G401.6 (cell line): ENCODE data around the gene SKAP2.
A peak's percentile ranks its signal among the peaks of the same experiment; 100 is the strongest.
"Not testable (repeated sequence)": the region's sequence is repeated elsewhere in the genome, so short reads cannot be mapped to it uniquely, and the experiment has no call there.

Source experiments
- FAIRE-seq: peaks from 2 replicates; lab custom pipeline; 2012; peaks lifted over from hg19 to GRCh38; lab: Jason Lieb, UNC

SKAP2 gene

GRCh38 chr7:26857506-26858240 lies 6.7 kb downstream of the SKAP2 start:
- FAIRE-seq: no peak

- FAIRE-seq: peak; percentile 87
Measured at GRCh38 chr7:26857170-26857505, 7.3 kb downstream of the SKAP2 start.

- no peak for FAIRE-seq
Measured at GRCh38 chr7:26856176-26856985, 8.0 kb downstream of the SKAP2 start.

- FAIRE-seq: no peak
Measured at GRCh38 chr7:26854876-26855855, 9.2 kb downstream of the SKAP2 start.

DNA sequence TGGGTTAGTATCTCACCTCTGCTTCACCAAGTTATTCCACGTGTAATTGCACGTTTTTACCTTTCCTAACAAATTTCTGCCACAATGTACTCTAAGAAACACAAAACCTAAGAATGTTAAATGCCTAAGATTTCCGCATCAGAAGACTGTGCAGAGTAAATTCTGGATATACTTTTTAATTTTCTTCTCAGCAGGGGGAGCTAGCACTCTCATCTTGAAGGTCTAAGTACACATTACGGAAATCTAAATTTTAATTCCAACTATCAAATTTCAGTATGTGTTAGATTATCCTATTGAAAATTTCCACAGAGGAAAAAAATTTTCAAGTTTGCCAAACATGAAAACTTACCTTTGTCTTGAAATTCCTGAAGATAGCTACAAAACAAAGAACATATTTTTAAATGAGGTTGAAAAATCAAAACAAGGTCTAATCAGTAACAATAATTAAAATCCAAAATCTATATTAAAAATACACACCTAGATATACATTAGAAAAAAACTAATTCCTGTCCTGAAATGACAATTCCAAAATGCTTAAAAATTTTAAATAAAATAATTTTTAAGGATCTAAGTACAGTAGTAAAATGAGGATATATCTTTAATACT lies 10.5 kb downstream of the SKAP2 start:
- FAIRE-seq: peak; percentile 98

DNA sequence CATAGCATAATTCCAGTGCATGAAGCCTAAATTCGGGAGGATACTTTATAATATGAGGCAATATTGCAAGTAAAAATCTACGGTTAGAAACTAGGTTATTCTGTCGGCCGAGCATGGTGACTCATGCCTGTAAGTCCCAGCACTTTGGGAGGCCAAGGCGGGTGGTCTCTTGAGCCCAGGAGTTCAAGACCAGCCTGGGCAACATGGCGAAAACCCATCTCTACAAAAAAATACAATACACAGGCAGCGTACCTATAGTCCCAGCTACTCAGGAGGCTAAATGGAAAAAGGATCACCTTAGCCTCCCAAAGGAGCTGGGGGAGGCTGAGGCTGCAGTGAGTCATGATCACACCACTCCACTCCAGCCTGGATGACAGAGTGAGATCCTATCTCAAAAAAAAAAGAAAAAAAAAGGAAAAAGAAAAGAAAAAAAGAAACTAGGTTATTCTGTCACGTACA lies 14.2 kb downstream of the SKAP2 start:
- FAIRE-seq: no peak

DNA sequence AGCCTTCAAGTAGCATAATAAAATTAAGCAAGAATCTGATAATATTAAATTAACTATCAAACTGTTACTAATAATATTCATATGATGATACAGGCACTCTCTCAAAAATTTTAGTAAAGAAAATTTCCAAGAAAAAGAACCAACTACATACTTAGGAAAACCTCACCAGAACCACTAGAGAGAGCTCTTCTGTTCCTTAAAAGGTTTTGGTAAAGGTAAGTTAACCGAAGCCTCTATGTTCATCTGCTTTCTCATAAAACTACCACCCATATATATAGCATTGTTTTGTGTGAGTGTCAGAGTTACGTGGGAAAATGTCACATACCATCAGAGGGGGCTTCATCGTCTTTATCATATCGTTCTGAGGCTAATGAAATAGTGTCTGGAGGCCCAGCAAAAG lies 20.7 kb downstream of the SKAP2 start:
- FAIRE-seq: peak; percentile 99

GRCh38 chr7:26842897-26843296 lies 21.5 kb downstream of the SKAP2 start:
- no peak for FAIRE-seq

DNA sequence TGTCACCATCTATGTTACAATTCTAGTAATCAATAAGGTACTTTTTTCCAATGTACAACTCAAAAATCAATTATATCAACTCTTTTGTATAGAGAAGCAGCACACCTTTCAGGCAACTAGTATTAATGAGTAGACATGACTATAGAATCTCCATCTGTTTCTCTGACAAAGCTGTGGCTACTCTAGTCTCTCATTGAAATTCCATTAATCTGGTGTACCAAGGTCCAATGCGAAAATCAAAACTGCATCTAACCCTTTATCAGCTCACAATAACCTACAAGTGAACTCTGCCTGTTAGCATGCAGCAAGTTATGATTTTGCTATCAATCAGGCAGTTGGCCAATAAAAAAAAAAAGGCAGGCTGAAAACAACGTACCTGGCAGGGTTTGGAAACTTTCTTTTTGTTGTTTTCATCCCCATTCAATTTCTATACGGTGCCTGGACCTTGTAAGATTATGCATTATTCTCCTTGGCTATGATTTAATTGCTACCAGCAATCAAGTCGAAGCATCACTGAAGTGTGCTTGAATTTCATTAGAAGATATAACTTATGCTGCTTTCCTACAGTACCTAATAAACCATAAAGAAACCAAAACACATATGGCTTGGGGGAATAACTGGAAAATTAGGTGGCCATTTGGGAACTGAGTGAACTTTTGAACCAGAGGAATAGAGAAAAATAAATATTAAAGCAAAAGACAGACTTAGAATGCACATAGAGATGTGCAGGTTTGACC lies 23.2 kb downstream of the SKAP2 start:
- no peak for FAIRE-seq

GRCh38 chr7:26836793-26837192 lies 27.6 kb downstream of the SKAP2 start:
- not testable (repeated sequence) for FAIRE-seq

- no peak for FAIRE-seq
Measured at GRCh38 chr7:26815426-26815825, 49.0 kb downstream of the SKAP2 start.

- no peak for FAIRE-seq
Measured at GRCh38 chr7:26813432-26813831, 51.0 kb downstream of the SKAP2 start.

- FAIRE-seq: no peak
Measured at GRCh38 chr7:26794541-26794940, 69.8 kb downstream of the SKAP2 start.

DNA sequence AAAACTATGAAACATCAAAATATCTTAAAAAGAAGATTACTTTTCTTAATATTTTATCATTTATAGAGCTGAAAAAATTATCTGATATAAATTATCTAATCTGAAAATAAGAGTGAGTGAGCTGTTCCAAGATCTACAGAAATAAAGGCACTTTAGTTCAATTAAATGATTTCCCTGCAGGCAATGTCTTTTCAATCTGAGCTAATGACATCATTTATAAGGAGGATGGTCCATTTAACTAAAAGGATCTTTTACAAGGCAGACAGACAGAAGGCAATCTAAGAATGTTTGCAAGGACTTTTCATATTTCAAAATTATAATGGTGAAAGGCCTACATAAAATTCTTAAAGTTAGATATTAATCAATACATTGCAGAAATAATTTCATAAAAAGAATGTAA lies 71.8 kb downstream of the SKAP2 start:
- FAIRE-seq: peak; percentile 92

- no peak for FAIRE-seq
Measured at GRCh38 chr7:26792006-26792405, 72.4 kb downstream of the SKAP2 start.

DNA sequence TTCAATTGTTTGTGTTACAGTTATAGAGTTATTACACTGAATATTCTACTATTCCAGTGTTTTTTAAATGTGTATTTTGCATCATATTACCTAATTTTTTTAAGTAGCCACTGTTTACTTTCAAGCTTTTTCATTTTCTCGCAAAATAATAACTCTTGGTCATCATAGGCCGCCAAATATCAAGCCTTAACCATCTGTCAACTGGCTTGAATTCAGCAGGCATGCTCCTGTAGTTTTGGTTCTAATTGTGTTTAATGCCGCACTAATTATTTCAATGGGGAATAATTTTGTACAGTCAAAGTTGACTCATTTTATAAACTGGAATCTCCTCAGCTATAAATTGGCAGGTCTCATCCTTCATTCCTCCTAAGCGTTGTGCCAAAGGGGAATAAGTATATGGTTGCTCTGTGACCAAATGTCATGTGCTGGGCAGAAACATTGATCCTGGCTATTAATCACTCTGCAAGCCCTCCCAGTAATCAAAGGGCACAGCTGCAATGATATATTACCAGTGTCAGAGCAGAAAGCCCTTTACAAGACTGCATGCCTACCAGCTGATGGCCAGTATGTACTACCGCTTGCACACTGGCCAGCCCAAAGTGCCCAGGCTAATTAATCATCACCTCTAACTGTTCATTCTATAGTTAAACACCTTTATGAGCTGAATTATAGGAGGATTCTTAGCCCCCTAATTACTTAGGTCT lies 74.8 kb downstream of the SKAP2 start:
- FAIRE-seq: no peak

DNA sequence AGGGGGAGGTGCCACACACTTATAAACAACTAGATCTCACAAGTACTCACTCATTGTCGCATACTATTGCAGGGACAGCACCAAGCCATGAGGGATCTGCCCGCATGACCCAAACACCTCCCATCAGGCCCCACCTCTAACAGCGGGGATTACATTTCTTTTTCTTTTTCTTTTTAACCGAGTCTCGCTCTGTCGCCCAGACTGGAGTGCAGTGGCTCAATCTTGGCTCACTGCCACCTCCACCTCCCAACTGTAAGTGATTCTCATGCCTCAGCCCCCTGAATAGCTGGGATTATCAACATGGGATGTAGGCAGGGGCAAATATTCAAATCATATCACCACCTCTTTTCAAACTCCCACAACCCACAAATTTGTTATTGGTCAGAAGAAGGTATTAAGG lies 76.7 kb downstream of the SKAP2 start:
- FAIRE-seq: no peak

GRCh38 chr7:26784118-26784517 lies 80.3 kb downstream of the SKAP2 start:
- no peak for FAIRE-seq

- FAIRE-seq: no peak
Measured at GRCh38 chr7:26782501-26782900, 81.9 kb downstream of the SKAP2 start.

DNA sequence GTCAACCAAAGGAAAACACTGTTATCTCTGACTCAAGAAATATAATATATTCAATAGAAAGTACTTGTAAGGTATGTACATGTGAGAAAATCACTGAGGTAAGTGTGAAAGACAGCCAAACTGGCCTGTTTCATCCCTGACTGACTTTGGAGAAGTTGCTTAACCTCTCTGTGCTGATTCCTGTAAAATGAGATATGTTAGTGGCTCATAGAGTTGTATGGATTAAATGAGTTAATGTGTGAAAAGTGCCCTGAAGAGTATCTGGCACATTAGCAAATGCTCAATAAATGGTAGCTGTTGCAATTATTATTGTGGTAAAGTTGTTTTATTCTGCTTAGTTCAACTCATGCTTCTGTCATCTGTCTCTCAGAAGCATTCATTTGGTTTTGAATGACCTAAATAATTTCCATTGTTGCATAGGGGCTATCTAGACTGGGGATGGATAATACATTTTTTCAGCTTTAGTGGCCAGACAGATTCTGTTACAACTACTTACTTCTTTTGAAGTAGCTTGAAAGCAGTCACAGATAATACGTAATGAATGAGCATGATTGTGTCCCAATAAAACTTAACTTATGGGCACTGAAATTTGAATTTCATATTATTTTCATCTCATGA lies 84.3 kb downstream of the SKAP2 start:
- no peak for FAIRE-seq
